Measurements from ENCODE around the gene LYRM1. TPM values are rescaled to one million over a fixed set of nuclear protein-coding genes. Genes with fewer than 3 reads are reported as not detected.
A peak's percentile ranks its signal among the peaks of the same experiment; 100 is the strongest.

LYRM1 gene
- total and polyA plus RNA-seq, 10 of the 15 experiments (the other 5 are each of a cell fraction or from before 2014, with no cell fraction given) = 18.4 to 54.4 (median 38.0) TPM

DNA sequence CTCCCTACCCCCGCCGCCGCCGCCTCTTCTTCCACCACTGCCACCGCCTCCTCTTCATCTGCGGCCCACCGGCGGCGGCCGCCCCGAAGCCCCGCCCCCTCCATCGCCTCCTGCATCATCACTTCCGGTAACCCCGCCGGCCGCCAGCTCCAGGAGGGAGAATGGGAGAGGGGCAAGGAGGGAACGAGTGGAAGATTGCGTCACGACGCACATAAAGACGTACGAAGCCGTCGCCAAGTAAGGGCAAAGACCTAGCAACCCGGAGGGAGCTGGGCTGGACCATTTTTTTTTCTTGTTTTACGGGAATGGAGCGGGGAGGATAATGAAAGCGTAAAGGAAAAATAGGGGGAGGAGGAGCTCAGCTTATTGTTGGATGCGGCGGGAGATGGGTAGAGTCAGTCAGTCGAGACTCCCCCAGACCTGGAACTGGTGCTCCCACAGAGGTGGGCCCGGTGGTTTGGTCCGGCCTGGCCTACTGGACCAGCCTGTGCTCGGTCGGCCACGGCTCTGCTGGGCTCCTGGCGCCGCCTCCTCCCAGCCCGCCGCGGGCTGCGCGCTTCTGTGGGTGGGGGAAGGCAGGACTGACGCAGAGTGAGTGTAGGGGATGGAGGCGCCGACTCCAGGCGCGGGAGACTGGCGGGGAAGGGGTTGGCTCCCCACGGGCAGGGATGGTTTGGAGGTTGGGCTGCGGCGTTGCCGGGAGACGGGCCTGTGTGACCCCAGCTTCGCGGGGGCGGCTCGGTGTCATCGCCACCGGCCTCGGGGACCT, at the start of gene LYRM1, which contains the start of gene DCUN1D3 (continued):
- TF ChIP-seq ZBTB40 (IDR thresholded peaks at IDR 0.05; ENCODE audit: borderline replicate concordance) = no peak; the same call in 1 of the 2 replicates
- TF ChIP-seq NFYB (IDR thresholded peaks at IDR 0.05; ENCODE audit: insufficient read depth, low read depth, low read length) = no peak
- peak; percentile 69; the same call in 1 of the 2 replicates for TF ChIP-seq ZNF207 (IDR thresholded peaks at IDR 0.05; ENCODE audit: borderline replicate concordance)
- TF ChIP-seq, protein P1, sequence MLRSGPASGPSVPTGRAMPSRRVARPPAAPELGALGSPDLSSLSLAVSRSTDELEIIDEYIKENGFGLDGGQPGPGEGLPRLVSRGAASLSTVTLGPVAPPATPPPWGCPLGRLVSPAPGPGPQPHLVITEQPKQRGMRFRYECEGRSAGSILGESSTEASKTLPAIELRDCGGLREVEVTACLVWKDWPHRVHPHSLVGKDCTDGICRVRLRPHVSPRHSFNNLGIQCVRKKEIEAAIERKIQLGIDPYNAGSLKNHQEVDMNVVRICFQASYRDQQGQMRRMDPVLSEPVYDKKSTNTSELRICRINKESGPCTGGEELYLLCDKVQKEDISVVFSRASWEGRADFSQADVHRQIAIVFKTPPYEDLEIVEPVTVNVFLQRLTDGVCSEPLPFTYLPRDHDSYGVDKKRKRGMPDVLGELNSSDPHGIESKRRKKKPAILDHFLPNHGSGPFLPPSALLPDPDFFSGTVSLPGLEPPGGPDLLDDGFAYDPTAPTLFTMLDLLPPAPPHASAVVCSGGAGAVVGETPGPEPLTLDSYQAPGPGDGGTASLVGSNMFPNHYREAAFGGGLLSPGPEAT (IDR thresholded peaks at IDR 0.05; ENCODE audit: low read depth) = peak; percentile 72; the same call in 1 of the 2 replicates
- peak; percentile 95 for TF ChIP-seq CREB1 (IDR thresholded peaks at IDR 0.05; ENCODE audit: low read depth)
- peak; percentile 88 for TF ChIP-seq GATAD2B (conservative IDR thresholded peaks at IDR 0.05; ENCODE audit: low read depth)
- no peak for TF ChIP-seq NFYA (IDR thresholded peaks at IDR 0.05; ENCODE audit: borderline replicate concordance, low read depth, low read length)
- no peak for TF ChIP-seq NRF1 (conservative IDR thresholded peaks at IDR 0.05; ENCODE audit: low read depth, low read length)
- peak; percentile 46 for TF ChIP-seq SP1 (IDR thresholded peaks at IDR 0.05; ENCODE audit: low read depth, low read length)

All from GM12878 (cell line).